ENCODE data around the gene LIMK2. TPM values are rescaled to one million over a fixed set of nuclear protein-coding genes. Genes with fewer than 3 reads are reported as not detected.
"Not testable (repeated sequence)": the region's sequence is repeated elsewhere in the genome, so short reads cannot be mapped to it uniquely, and the experiment has no call there.

LIMK2 gene
- 25.6 TPM for polyA plus RNA-seq (ENCODE audit: insufficient read length)

GRCh38 chr22:31211862-31212730 is at the start of gene LIMK2:
Gene LIMK2 (plus strand): TSS chr22:31212298. CDS start chr22:31212409, 111 bp downstream.
- peak; percentile 92 for DNase-seq

- no peak for DNase-seq
Measured at GRCh38 chr22:31170971-31171370, 41.1 kb upstream of the LIMK2 start.

DNA sequence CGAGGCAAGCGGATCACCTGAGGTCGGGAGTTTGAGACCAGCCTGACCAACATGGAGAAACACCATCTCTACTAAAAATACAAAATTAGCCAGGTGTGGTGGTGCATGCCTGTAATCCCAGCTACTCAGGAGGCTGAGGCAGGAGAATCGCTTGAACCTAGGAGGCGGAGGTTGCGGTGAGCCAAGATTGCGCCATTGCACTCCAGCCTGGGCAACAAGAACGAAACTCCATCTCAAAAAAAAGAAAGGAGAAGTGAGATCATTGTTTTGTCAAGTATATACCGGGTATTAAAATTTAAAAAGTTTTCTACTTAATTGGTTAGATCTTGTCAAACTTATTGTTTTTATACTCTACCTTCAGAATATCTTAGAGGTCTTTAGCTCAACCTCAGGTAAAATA is 40.4 kb upstream of the LIMK2 start:
- DNase-seq: not testable (repeated sequence)

- no peak for DNase-seq
Measured at GRCh38 chr22:31173386-31174145, 38.5 kb upstream of the LIMK2 start.

DNA sequence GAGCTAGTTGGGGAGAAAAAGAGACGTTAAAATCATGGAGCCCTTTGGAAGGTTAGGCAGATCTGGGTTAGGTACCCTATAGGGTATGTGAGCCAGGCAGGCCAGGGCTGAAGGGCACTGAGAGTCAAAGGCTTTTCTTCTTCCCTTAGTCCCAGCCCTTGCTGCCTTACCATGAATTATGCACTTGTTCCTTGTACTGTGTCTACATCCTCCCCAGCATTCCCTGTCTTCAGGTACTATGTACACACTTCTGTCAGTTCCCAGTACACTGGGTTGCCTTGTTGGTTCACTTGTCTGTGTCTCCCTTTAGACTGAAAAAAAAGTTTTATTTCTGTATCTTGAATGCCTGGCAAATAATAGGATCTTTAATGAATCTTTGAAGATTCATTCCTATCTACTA is 35.2 kb upstream of the LIMK2 start:
- DNase-seq: no peak

- DNase-seq: no peak
Measured at GRCh38 chr22:31177420-31178162, 34.5 kb upstream of the LIMK2 start.

GRCh38 chr22:31178859-31179258 is 33.2 kb upstream of the LIMK2 start:
- no peak for DNase-seq

DNA sequence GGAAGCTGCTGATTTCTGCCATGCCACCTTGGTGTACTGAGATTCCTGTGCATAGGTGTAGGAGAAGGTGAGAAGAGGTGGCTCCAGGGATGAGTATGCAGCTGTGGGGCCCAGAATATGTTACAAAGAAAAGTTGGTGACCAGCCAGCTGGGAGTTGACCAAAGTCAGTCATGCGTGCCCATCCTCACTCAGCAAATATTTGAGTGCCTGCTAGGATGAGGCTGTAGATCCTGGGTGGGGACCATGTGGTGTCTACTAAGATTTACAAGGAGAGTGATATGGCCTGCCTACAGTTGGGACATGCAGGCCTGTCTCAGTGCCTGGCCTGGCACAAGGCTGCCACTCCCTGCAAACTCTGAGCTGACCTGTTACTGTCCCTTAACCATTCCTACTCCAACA is 32.8 kb upstream of the LIMK2 start:
- no peak for DNase-seq

DNA sequence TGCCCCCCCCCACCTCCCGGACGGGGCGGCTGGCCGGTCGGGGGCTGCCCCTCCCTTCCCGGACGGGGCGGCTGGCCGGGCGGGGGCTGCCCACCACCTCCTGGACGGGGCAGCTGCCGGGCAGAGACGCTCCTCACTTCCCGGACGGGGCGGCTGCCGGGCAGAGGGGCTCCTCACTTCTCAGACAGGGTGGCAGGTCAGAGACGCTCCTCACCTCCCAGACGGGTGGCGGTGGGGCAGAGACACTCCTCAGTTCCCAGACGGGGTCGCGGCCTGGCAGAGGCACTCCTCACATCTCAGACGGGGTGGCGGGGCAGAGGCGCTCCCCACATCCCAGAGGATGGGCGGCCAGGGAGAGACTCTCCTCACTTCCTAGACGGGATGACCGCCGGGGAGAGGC is 28.1 kb upstream of the LIMK2 start:
- no peak for DNase-seq

DNA sequence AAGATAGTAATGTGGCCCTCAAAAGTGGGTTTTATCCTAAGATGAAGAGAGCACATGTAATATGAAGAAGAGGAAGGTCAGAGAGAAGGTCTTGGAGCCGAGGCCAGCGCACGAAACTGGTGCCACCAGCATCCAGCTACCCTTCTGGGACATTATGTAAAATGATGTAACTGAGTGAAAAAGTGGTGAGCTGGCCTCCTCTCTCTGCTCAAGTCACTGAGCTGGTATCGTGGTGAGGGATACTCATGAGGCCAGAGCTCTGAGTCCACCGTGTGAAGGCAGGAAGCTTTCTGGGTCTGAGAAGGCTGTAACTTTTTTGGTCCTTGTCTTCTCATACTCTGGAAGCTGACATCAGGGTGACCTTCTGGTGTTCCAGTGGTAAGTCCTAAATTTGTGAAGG is 27.0 kb upstream of the LIMK2 start:
- no peak for DNase-seq

DNA sequence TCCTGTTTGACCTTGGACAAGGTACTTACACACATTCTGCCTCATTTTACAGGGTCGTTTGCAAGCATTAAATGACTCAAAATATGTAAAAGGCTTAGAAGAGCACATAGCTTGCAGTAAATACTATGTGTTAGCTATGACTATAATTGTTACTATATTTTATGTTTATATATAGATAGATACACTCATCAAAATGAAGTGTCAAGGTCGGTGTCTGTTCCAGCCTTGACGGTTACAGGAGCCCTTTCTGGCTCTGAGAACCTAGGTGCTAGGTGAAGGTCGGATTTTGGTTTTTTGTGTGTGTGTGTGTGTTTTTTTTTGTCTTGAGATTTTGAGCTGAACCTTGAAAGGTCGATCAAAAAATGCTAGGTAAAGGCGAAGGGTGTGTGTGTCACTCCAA is 24.5 kb upstream of the LIMK2 start:
- DNase-seq: no peak

GRCh38 chr22:31192513-31192912 is 19.6 kb upstream of the LIMK2 start:
- DNase-seq: no peak

DNA sequence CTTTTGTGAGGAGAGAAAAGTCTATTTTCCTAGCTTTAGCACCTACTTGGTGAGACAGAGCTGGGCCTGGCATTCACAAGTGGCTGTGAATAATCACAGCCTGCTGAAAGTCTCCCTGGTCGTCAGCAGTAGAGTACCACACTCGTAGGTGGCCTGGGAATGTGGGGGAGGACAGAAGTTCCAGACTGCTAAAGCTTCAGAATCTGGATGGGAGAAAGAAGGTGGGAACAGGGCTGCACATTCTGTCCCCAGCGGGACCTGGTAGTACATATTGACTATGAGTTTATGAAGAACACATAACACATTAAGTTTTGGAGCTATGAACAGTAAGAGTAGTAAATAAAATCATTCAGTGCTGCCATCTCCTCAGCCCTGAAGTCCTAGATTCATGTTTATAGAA is 19.0 kb upstream of the LIMK2 start:
- no peak for DNase-seq

DNA sequence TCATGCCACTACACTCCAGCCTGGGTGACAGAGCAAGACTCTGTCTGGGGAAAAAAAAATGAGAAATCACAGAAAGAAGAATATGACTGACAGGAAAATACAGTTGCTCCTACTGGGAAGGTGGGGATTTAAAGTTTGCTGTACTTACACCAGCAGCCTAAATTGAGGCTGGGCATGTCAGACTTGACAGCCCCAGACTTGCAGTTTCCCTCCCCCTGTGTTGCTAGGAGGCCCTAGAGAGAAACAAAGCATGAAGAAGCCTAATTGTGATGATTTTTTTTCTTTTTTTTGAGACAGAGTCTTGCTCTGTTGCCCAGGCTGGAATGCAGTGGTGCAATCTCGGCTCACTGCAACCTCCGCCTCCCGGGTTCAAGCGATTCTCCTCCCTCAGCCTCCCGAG is 17.4 kb upstream of the LIMK2 start:
- not testable (repeated sequence) for DNase-seq

DNA sequence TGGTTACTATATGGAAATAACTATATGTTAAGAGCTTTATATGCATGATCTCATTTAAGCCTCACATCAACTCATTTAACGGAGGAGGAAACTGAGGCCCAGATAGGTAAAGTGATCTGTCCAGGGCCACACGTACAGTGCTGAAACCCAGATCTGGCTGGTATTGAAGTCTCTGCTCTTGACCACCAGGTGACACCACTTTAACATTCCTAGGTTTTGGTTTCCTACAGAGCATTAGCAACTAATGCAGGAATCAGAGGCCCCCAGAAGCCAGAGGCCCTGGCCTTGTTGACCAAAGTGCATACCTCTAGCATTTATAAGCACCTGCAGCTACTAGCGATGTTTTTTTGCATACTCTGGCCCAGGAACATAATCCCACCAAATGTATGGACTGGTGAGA is 12.9 kb upstream of the LIMK2 start:
- DNase-seq: no peak

- not testable (repeated sequence) for DNase-seq
Measured at GRCh38 chr22:31204352-31204984, 7.6 kb upstream of the LIMK2 start.

DNA sequence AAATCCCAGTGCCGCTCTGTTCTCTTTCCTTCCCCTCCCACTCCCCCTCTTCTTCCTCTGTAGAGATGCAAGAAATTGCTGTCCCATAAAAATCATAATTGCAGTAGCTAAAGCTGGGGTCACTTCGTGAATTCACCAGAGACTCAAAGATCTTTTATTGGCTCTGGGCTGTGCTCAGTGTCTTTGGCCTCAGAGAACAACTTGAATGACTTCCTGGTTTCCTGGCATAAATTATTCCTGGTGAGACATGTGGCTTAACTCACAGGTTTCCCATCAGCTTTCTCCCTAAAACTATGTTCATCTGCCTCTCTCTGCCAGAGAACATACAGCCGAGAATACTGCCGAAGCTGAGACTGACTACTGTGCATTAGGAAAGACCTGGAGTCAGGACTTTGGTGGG is 7.0 kb upstream of the LIMK2 start:
- DNase-seq: not testable (repeated sequence)

DNA sequence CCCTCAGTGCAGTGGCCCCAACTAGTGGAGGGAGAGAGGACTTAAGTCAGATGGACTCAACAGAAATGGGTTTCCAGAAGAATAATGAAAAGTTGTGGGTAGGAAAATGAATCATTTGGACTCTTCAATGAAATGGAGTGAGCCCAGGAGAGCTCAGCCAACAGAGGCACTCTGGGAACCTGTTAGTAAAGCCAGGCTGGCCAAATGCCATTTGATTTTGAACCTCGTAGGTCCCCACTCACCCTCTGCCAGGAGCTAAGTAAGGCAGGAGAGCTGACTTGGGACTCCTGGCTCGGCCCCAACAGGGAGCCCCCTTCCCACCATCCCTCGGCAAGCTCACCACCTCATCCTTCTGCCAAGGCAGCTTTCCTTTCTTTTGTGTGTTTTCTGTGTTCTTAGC is 5.6 kb upstream of the LIMK2 start:
- not testable (repeated sequence) for DNase-seq

DNA sequence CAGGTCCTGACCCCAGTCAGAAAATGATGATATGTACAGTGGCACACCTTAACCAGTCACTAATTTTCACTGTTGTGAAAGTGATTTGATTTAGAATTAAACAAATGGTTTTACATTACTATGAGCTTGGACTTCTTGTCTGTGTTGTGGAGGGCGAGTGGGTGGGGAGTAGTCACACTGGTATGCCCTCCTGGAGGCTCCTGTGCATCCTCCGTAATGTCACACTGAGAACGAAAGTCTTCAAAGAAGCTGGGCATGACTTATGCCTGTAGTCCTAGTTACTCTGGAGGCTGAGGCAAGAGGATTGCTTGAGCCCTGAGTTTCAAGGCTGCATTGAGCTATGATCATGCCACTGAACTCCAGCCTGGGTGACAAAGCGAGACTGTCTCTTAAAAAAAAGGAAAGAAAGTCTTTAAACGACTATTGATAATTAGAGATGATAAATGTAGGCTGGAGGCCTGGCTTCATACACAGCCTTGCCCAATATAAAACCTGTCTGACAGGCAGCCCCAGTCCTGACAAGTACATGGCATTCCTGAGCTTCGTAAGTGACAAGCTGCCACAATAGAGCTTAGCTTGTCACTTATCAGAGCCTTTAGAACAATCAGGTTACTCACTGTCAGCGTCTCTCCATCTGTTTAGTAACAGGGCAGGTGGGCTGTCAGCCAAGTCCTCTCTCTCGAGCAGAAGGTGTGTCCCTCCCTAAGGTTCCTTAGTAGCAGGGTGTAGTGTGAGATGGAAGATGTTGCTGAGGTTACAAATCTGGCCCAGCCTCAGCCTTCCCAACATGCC is 5.0 kb upstream of the LIMK2 start:
- DNase-seq: no peak

- DNase-seq: no peak
Measured at GRCh38 chr22:31210556-31211421, 1.3 kb upstream of the LIMK2 start.

- no peak for DNase-seq
Measured at GRCh38 chr22:31211482-31211861, 626 bp upstream of the LIMK2 start.
